Thymus (tissue), 11 donors: ENCODE results near the gene DUSP1. TPM values are rescaled to one million over a fixed set of nuclear protein-coding genes. Genes with fewer than 3 reads are reported as not detected.
A peak's percentile ranks its signal among the peaks of the same experiment; 100 is the strongest.
"Not testable (repeated sequence)": the region's sequence is repeated elsewhere in the genome, so short reads cannot be mapped to it uniquely, and the experiment has no call there.

ENCODE experiments used
- DNase-seq, 9 donors: peaks; one replicate each; pipeline ENCODE4 v3.0.0-alpha.2; 2013; ENCODE audit warnings: low spot score in 9 of 9, low read depth in 6 of 9, missing footprints in 1 of 9
- H3K27ac ChIP-seq, 2 donors: one replicate each; pipeline ENCODE4 v1.5.1; 2013; ENCODE audit warnings: control low read depth in 1 of 2, low read depth in 1 of 2, low read length in 1 of 2, mild to moderate bottlenecking in 1 of 2, moderate library complexity in 1 of 2
- H3K27me3 ChIP-seq, 2 donors: one replicate each; pipeline ENCODE4 v1.5.1; 2013; ENCODE audit warnings: low read length in 1 of 2; ENCODE audit not compliant: control insufficient read depth in 2 of 2, insufficient read depth in 1 of 2
- H3K36me3 ChIP-seq, 2 donors: one replicate each; pipeline ENCODE4 v1.5.1; 2013; ENCODE audit warnings: low read length in 1 of 2, mild to moderate bottlenecking in 1 of 2, moderate library complexity in 1 of 2; ENCODE audit not compliant: control insufficient read depth in 2 of 2, insufficient read depth in 2 of 2
- H3K4me1 ChIP-seq, 2 donors: one replicate each; pipeline ENCODE4 v1.5.1; 2013; ENCODE audit warnings: low read length in 2 of 2; ENCODE audit not compliant: control insufficient read depth in 2 of 2, insufficient read depth in 2 of 2
- H3K4me3 ChIP-seq, 2 donors: one replicate each; pipeline ENCODE4 v1.5.1; 2013; ENCODE audit warnings: low read length in 2 of 2, control low read depth in 1 of 2, mild to moderate bottlenecking in 1 of 2
- H3K9me3 ChIP-seq, 2 donors: one replicate each; pipeline ENCODE4 v1.5.1; 2013; ENCODE audit warnings: low read length in 1 of 2, mild to moderate bottlenecking in 1 of 2; ENCODE audit not compliant: control insufficient read depth in 2 of 2, insufficient read depth in 1 of 2
- WGBS: extraction: QIAGEN DNeasy Blood & Tissue Kit; methylation state at CpG from one replicate; pipeline ENCODE4 v1.1.7; 2013; 5-methylcytosine and 5-hydroxymethylcytosine counted together
- polyA plus RNA-seq: library from polyadenylated mRNA; stranded (reverse); fragments of 200-250 nt; gene quantifications from one replicate; pipeline ENCODE4 v1.2.3, GENCODE V29; 2013
- total RNA-seq: library from RNA; stranded (reverse); fragments of 120-200 nt; gene quantifications from one replicate; pipeline ENCODE4 v1.2.4, GENCODE V29; 2013
- donor health status: healthy.

Gene DUSP1
- total and polyA plus RNA-seq, 2 donors = 54.1 to 272 TPM

DNA sequence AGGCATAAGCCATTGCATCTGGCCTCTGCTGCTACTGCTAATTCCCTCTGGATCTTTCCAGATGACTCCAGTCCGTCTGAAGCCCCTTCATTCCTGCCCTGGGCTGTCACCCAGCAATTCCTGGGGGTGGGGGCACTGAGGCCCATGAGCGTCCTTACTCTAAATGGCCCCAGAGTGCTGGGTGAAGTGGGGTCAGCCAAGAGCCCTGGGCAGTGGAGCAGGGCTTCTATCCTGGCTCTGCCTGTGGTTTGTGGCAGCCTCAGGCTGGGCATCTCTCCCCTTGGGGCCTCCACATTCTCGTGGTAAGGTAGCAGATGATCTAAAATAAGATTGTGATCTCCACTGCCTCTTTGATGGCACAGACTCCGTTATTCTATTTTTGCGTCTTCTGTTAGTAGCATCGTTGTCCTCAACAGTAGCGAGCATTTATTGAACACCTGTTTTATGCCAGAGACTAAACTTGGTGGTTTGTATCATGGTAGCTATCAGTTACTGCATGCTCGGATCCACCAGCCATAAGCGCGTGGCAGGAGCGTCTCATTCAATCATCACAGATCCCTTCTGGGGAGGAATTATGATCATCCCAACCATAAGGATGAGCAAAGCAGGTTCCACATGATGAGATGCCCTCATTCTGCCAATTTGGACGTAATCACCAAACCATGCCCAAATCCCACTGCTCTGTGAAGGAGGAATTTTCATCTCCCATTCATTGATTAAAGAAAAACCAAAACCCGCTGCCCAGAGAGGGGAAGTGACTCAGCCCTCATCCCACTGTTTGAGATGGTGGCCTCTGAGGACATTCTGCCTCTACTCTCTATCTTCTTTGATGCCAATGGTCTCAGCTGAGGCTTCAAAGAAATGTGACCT lies 21.9 kb upstream of the DUSP1 start:
- Histone ChIP-seq H3K27ac (peak overlapping the region; percentile 76 to 90), H3K9me3 (peaks cover 0 to 14% of the 10 kb centered on the region in 2 donors), H3K4me3 (no peak overlapping the region), H3K4me1 (peaks cover 83 to 98% of the 10 kb centered on the region in 2 donors), H3K27me3 (no peaks in the 10 kb centered on the region), H3K36me3 (no peaks in the 10 kb centered on the region)
- peak in 5 of 9 donors; percentile 46 to 85 (median 62) for DNase-seq
- 26% methylated on average over 13 of the region's 13 CpGs for WGBS

DNA sequence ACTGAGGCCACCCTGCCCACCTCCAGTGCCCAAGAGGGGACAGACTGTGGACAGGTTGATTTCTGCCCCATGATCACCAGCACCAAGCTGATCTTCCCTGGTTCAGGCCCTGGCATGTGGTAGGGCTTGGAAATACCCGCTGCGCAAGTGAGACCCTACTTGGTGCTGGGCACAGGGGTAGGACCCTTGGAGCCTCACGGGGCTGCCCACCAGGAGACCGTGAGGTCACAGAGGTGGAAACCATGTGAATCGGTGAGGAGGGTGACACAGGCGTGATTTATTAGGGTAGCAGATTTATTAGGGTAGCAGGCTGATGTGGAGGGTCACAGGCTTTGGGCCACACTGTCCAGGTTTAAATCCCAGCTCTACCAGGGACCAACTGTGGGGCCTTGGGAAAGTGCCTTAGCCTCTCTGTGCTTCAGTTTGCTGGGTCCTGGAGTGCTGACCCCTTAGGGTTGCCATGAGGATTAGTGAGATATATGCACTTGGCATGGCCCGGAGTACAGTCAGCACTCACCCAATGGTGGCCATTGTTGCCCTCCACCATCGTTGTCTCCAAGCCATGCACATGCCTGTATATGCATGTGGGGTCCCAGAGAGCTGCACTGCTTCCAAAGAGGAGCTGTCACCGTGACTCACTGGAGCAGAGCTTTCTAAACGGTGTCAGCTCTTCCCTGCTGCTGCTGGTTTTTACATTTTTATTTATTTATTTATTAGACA lies 20.9 kb upstream of the DUSP1 start:
- H3K36me3 ChIP-seq = no peaks in the 10 kb centered on the region
- no peak for DNase-seq
- H3K27ac ChIP-seq = peak overlapping the region in 1 of 2 donors; percentile 12
- H3K27me3 ChIP-seq = no peaks in the 10 kb centered on the region
- H3K4me3 ChIP-seq = no peak overlapping the region
- peaks cover 77 to 95% of the 10 kb centered on the region in 2 donors for H3K4me1 ChIP-seq
- WGBS = 97% methylated on average over 10 of the region's 10 CpGs
- peaks cover 0 to 14% of the 10 kb centered on the region in 2 donors for H3K9me3 ChIP-seq

DNA sequence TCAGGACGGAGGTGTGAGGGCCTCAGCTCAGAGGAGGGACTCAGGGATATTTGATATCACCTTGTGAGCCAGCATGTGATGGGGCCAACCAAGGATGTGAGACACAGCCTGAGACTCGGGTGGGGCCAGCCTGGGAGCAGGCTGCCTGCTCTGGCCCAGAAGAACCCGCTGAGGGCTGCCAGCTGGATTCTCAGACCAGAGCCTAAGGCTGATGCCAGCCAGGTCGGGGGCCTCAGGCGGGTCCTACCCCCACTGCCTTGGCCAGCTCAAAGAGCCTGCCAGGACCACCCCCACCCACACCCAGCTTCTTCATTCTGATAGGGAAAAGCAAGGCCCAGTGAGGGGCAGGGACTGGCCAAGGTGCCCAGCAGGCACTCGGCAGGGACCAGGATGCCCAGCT lies 20.3 kb upstream of the DUSP1 start:
- H3K27me3 ChIP-seq = no peaks in the 10 kb centered on the region
- H3K27ac ChIP-seq = peak overlapping the region in 1 of 2 donors; percentile 65
- 79% methylated on average over 6 of the region's 6 CpGs for WGBS
- H3K4me1 ChIP-seq = peaks cover 78 to 95% of the 10 kb centered on the region in 2 donors
- no peaks in the 10 kb centered on the region for H3K36me3 ChIP-seq
- DNase-seq = no peak
- H3K9me3 ChIP-seq = peaks cover 0 to 14% of the 10 kb centered on the region in 2 donors
- H3K4me3 ChIP-seq = no peak overlapping the region

DNA sequence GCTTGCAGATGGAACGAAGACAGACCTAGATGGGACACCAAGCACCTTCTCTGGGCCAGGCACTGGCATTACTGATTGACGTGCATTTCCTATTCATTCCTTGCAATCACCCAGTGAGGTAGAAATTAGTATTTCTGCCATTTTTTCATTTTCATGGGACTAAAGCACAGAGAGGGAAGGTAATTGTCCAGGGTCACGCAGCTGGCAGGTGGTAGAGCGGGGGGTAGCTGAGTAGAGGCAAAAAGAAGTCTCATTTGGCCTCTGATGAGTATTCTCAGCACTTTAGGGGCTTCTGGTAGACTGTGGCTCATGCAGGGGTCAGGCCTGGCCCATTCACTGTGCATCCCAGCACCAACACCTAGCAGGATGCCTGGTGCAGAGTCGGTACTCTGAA lies 19.5 kb upstream of the DUSP1 start:
- peaks cover 75 to 95% of the 10 kb centered on the region in 2 donors for H3K4me1 ChIP-seq
- WGBS = 82% methylated on average over 5 of the region's 5 CpGs
- H3K9me3 ChIP-seq = peaks cover 0 to 14% of the 10 kb centered on the region in 2 donors
- peak overlapping the region; percentile 9 to 65 for H3K27ac ChIP-seq
- no peak overlapping the region for H3K4me3 ChIP-seq
- H3K27me3 ChIP-seq = no peaks in the 10 kb centered on the region
- no peak for DNase-seq
- no peaks in the 10 kb centered on the region for H3K36me3 ChIP-seq

DNA sequence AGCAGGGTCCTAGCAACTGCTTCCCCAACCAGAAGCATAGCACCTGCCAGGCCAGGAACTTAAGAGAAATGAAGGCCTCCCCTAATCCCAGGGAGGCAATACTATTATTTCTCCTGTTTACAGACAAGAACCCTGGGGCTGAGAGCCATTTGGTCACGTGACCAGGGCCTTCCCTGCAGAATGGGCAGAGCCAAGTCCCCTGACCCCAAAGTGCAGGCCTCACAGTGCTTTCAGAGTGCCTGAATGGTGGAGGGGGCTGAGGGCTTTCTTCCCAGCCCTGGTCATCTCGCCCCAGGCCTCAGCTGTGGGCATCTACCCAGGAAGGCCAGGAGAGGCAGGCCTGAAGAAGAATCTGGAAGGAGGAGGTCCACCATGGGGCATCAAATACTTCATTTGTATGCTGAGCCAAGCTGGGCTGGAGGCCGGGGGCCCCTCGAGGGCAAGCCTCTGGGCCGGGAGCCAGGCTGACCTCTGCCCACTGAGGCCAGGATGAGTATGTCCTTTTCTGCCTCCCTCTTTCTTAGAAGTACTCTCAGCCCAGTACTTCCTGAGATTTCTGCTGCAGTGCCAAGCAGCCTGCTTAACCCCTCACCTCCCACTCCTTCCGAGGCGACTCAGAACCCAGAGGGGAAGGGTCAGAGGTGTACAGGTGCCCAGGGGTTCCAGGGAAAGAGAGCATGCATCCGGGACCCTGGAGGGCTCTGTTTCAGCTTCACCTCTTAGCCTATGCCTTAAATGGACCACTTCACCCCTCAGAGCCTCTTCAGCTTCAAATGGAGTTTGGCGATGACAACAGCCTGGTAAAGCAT lies 18.9 kb upstream of the DUSP1 start:
- Histone ChIP-seq H3K27ac (peak overlapping the region; percentile 47 to 77), H3K27me3 (no peaks in the 10 kb centered on the region), H3K9me3 (peaks cover 0 to 14% of the 10 kb centered on the region in 2 donors), H3K4me3 (no peak overlapping the region), H3K36me3 (no peaks in the 10 kb centered on the region), H3K4me1 (peaks cover 69 to 89% of the 10 kb centered on the region in 2 donors)
- no peak for DNase-seq
- 95% methylated on average over 9 of the region's 9 CpGs for WGBS

DNA sequence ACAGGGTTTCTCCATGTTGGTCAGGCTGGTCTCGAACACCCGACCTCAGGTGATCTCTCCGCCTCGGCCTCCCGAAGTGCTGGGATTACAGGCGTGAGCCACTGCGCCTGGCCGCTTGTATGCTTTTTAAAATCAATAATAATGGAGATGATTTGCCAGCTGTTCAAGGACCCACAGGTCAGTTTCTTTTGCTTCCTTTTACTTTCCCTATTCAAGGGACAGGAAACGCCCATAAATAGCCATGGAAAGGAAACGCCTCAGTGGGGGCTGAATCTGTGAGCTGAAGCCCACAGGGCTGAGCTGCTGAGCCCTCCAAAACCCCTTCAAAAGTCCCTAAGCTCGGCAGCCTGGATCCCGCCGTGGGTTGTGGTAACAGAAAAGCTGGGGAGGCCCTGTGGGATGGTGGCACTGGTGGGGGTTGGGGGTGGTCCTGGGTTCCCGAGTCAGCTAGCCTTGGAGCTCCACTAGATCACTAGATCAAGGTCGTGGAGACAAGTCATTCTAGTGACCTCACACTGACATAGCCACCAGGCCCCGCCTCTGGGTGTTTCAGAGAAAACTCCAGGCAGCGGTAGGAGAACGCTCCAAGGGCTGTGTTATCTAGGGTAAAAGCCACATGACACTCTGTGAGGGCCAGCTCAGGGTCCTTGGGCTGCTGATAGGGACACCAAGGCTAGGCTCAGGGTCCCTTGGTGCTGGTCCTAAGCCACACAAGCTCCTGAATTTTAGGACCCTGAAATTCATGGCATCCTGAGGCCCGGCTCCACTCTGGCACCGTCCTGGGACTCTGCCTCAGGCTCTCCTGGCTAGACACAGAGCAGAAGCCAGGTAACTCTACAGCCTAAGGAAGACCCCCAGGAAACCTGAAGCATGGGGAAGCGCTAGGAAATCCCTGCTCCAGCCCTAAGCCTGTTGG lies 18.0 kb upstream of the DUSP1 start:
- H3K36me3 ChIP-seq = no peaks in the 10 kb centered on the region
- DNase-seq = peak in 2 of 9 donors; percentile 63 to 65
- H3K4me3 ChIP-seq = no peak overlapping the region
- H3K27me3 ChIP-seq = no peaks in the 10 kb centered on the region
- peaks cover 62 to 80% of the 10 kb centered on the region in 2 donors for H3K4me1 ChIP-seq
- peak overlapping the region; percentile 72 to 77 for H3K27ac ChIP-seq
- peaks cover 0 to 9% of the 10 kb centered on the region in 2 donors for H3K9me3 ChIP-seq
- 58% methylated on average over 21 of the region's 21 CpGs for WGBS

DNA sequence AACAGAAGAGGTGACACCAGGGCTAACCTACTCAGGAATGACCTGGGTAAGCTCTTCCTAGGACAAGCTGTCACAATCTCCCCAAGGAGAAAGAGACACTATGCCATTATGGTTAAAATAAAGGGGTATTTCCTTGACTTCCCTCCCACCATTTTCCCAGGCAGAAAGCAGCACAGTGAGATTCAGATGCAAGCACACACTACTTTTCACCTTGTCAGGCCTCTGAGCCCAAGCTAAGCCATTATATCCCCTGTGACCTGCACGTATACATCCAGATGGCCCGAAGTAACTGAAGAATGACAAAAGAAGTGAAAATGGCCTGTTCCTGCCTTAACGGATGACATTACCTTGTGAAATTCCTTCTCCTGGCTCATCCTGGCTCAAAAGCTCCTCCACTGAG lies 16.5 kb upstream of the DUSP1 start:
- H3K4me3 ChIP-seq, DNase-seq, H3K9me3 ChIP-seq, H3K27me3 ChIP-seq, H3K36me3 ChIP-seq, H3K27ac ChIP-seq: not testable (repeated sequence)
- H3K4me1 ChIP-seq = peaks cover 48 to 65% of the 10 kb centered on the region in 2 donors
- 96% methylated on average over 3 of the region's 3 CpGs for WGBS

DNA sequence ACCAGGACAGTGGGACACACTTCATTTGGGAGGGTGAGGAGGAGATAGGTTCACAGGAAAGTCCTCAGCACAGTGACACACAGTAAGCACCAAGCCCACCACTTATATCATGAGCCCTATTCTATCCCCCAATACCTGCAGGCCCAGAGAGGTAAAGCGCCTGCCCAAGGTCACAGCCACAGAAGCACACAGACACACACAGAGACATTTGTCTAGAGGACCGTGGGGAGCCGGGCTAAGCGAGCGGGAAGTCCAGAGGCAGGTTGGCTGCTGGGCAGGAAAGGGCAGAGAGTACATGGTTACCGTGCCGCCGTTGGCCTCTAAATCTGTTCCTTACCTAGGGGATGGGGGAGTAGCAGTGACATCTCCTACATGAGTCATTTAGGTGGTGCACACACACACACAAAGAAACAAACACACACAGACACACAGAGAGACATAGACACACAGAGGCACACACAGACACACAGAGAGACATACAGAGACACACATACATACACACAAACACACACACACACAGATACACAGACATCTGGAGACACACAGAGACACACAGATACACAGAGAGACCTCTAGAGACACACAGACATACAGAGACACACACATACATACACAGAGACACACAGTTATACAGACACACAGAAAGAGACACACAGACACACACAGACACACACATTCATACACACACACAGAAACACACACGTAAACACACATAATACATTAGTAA lies 15.9 kb upstream of the DUSP1 start:
- H3K4me1 ChIP-seq = peaks cover 41 to 59% of the 10 kb centered on the region in 2 donors
- H3K4me3 ChIP-seq = no peak overlapping the region
- H3K27me3 ChIP-seq = no peaks in the 10 kb centered on the region
- no peak for DNase-seq
- H3K27ac ChIP-seq = no peak overlapping the region
- no peaks in the 10 kb centered on the region for H3K36me3 ChIP-seq
- no peaks in the 10 kb centered on the region for H3K9me3 ChIP-seq
- WGBS = 98% methylated on average over 9 of the region's 9 CpGs
